Liver (tissue), 3 donors: ENCODE measurements around the gene EDAR.

Experiments used
- FOXA1 ChIP-seq: IDR thresholded peaks from 2 replicates; pipeline ENCODE4 v1.6.1; 2016; ENCODE audit warnings: antibody characterized with exemption
- GABPA ChIP-seq, 2 donors: IDR thresholded peaks in 1 of 2; conservative IDR thresholded peaks in 1 of 2; 2 replicates each; pipeline ENCODE4 v1.6.1; 2016; ENCODE audit warnings: antibody characterized with exemption in 2 of 2, mild to moderate bottlenecking in 1 of 2, moderate library complexity in 1 of 2
- JUND ChIP-seq, 2 donors: IDR thresholded peaks; 2 replicates each; pipeline ENCODE4 v1.6.1; 2016; ENCODE audit warnings: antibody characterized with exemption in 2 of 2
- MAX ChIP-seq: IDR thresholded peaks from 2 replicates; pipeline ENCODE4 v1.6.1; 2016; ENCODE audit warnings: antibody characterized with exemption
- RAD21 ChIP-seq, 2 donors: IDR thresholded peaks; 2 replicates each; pipeline ENCODE4 v1.6.1; 2016; ENCODE audit warnings: antibody characterized with exemption in 2 of 2, mild to moderate bottlenecking in 2 of 2
- SP1 ChIP-seq: IDR thresholded peaks from 2 replicates; pipeline ENCODE4 v1.6.1; 2018; ENCODE audit warnings: antibody characterized with exemption, mild to moderate bottlenecking
- TAF1 ChIP-seq: conservative IDR thresholded peaks from 2 replicates; pipeline ENCODE4 v1.6.1; 2016; ENCODE audit warnings: antibody characterized with exemption, mild to moderate bottlenecking
- TF ChIP-seq, protein P1 (sequence below): fragments of 150-350 bp; IDR thresholded peaks from 2 replicates; pipeline ENCODE4 v1.5.1; 2017; ENCODE audit warnings: improper control_type of control experiment, low read depth, low read length; ENCODE audit not compliant: missing input control
- TF ChIP-seq, protein P2 (sequence below): IDR thresholded peaks from 2 replicates; pipeline ENCODE4 v1.6.1; 2016; ENCODE audit warnings: antibody characterized with exemption
- donor health status: healthy.
- donor health status: healthy.

GRCh38 chr2:108940156-108940555 is 48.9 kb downstream of the EDAR start:
- TF ChIP-seq, protein P1, sequence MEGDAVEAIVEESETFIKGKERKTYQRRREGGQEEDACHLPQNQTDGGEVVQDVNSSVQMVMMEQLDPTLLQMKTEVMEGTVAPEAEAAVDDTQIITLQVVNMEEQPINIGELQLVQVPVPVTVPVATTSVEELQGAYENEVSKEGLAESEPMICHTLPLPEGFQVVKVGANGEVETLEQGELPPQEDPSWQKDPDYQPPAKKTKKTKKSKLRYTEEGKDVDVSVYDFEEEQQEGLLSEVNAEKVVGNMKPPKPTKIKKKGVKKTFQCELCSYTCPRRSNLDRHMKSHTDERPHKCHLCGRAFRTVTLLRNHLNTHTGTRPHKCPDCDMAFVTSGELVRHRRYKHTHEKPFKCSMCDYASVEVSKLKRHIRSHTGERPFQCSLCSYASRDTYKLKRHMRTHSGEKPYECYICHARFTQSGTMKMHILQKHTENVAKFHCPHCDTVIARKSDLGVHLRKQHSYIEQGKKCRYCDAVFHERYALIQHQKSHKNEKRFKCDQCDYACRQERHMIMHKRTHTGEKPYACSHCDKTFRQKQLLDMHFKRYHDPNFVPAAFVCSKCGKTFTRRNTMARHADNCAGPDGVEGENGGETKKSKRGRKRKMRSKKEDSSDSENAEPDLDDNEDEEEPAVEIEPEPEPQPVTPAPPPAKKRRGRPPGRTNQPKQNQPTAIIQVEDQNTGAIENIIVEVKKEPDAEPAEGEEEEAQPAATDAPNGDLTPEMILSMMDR, result no peak
- no peak for TF ChIP-seq TAF1
- no peak for TF ChIP-seq MAX
- no peak for TF ChIP-seq RAD21 (IDR thresholded peaks at IDR 0.05)
- TF ChIP-seq FOXA1, result no peak
- TF ChIP-seq, protein P2, sequence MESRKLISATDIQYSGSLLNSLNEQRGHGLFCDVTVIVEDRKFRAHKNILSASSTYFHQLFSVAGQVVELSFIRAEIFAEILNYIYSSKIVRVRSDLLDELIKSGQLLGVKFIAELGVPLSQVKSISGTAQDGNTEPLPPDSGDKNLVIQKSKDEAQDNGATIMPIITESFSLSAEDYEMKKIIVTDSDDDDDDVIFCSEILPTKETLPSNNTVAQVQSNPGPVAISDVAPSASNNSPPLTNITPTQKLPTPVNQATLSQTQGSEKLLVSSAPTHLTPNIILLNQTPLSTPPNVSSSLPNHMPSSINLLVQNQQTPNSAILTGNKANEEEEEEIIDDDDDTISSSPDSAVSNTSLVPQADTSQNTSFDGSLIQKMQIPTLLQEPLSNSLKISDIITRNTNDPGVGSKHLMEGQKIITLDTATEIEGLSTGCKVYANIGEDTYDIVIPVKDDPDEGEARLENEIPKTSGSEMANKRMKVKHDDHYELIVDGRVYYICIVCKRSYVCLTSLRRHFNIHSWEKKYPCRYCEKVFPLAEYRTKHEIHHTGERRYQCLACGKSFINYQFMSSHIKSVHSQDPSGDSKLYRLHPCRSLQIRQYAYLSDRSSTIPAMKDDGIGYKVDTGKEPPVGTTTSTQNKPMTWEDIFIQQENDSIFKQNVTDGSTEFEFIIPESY, result no peak
- TF ChIP-seq JUND (IDR thresholded peaks at IDR 0.05), result no peak
- no peak for TF ChIP-seq GABPA (IDR thresholded peaks at IDR 0.05 in 1 of 2, conservative IDR thresholded peaks at IDR 0.05 in 1 of 2)
- no peak for TF ChIP-seq SP1
